ENCODE data around the gene NKAIN4.

The NKAIN4 gene

GRCh38 chr20:63254232-63254605, at the start of gene NKAIN4:
Gene NKAIN4 (minus strand): TSS chr20:63254463. CDS start chr20:63254450, 13 bp downstream.
- DNase-seq = no peak

GRCh38 chr20:63303095-63303666, 48.9 kb upstream of the NKAIN4 start:
- DNase-seq = no peak

DNA sequence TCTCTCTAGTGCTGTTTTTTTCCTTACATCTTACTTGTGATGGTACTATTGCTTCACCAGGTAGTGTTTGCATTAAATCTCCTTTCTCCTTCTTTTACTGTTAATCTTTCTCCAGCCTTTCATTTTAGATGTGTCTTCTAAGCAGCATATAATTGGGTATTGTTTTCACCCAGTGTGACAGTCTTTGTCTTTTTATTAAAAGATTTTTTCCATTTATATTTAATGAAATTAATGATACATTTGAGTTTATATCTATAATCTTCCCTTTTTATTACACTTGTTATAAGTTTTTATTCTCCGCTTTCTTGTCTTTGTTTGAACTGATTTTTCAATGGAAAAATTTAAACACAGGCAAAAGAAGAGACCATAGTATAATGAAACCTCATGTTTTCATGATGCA, 47.4 kb upstream of the NKAIN4 start:
- no peak for DNase-seq

DNA sequence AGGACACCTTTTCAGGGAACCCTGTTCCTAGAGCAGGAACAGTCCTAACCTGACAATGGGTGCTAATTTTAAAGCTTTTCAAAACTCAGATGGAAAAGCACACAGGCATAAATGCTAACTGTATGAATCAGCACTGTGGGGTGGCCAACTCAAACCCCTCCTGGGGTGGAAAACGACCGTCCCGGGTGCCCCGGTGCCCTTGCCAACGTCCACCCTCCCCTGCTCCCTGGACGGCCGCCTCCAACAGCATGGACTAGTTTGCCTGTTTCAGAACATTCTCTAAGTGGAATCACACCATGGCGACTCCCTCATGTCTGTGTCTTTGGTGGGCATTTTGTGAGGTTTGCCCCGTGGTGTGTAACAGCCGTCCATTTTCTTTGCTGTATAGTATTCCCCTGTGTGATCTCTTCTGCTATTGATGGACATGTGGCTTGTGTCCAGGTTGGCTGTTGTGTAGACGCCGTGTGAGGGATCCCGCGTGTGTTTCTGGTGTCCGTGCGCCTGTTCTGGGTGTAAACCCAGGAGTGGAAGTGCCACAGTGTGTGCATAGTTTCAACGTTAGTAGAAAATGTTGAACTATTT, 44.6 kb upstream of the NKAIN4 start:
- DNase-seq = no peak

- DNase-seq = no peak
These were observed 43.7 kb upstream of the NKAIN4 start for GRCh38 chr20:63297796-63298572.

- no peak for DNase-seq
These were observed 43.1 kb upstream of the NKAIN4 start for GRCh38 chr20:63297371-63297781.

DNA sequence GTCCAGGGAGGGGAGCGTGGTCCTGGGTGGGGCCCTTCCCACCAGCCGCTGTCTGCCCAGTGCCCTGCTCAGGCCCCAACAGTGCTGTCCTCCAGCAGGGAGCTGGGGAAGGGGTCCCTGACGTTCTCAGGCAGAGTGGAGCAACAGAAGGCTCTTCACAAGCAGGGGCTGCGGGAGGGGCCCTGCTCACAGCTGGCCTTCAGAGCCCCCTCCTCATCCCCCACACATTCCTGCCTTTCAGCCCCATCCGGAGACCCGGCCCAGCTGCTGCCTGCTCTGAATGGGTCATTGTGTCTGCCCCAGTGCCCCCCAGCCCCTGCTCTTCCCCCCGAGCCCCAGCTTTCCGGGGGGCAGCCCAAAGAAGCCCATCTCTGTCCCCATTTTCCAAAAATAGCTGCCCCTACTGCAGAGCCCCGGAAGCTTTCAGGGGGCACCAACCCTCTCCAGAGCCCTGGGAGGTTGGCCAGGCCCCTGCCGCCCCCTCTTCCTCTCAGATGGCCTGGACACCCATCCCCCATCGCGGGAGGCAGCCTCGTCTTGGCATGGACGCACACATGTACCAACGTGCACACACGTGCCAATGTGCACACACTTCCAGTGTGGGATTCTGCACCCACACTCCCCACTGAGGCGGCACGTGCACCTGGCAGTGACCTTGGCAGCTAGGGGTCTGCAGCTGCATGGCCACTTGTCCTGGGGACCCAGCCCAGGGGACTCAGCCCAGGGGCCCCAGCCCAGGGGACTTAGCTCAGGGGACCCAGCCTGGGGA, 42.5 kb upstream of the NKAIN4 start:
- no peak for DNase-seq

DNA sequence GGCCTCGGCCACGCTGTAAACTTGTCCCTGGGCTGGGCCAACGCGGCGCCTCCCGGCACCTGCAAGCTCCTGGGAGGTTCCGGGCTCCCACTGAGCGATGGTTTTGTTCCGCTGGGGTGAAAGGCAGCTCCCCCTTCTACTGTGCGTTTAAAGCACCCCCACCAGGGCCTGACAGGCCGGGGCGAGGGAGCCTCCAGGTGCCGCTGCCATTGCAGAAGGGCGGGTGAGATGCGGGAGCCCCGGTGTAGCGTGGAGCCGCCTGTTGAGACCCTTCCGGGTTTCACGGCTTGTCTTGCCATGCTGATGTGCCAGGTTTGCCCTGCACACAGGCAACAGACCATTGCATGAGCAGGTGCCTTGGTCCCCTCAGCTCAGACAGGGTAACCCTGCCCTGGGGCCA, 41.6 kb upstream of the NKAIN4 start:
- no peak for DNase-seq

DNA sequence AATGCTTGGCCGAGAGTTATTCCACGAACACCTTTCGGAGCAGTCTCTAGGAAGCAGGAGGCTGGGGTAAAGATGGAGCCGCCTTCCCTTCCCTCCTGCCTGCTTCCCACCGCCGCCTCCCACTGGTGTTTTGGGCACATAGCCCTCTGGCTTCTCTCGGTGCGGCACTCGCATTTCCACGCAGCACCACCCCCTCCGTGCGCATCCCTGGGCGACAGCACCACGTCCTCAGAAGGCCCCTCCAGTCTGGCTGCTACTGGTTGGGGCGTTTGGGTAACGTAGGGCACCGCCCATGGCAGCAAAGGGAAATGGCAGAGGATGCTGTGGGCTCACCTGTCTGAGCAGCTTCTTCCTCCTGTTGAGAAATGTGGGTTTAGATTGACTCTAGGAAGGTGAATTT, 41.2 kb upstream of the NKAIN4 start:
- DNase-seq = no peak

DNA sequence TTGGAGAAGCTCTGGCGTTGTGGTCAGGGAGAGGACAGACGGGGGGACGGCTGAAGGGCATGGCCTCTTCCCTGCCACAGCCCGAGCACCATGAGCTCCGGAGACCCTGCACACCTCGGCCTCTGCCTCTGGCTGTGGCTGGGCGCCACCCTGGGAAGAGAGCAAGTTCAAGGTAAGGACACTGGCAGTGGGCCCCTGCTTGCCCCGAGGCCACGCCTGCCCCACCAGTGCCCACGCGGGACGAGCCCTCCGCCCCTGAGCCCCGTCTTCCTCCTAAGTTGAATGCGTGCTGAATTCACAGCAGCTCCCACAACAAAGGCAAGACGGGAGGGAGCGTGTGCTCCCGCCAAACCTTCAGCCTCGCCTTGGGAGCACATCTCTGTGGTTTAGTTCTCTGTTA, 40.8 kb upstream of the NKAIN4 start:
- no peak for DNase-seq

GRCh38 chr20:63294536-63294900, 40.3 kb upstream of the NKAIN4 start:
- no peak for DNase-seq

- DNase-seq = no peak
These were observed 39.7 kb upstream of the NKAIN4 start for GRCh38 chr20:63293871-63294535.

DNA sequence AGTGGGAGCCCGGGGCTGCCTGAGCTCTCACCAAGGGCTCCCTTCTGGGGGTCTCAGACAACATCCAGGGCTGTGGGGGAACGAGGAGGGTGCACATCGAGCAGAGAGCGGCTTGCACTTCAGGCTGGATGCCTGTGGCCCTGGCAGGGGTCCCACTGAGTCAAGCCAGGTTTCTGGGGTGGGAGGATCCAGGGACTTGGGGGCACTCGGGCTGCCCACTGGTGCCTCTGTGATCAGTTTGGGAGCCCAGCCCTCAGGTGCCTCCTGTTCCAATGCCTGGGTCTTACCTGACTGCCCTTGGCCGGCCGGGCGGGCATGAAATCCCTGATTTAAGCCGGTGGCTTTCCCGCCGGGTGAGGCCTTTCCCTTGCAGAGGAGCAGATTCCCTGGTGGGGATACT, 39.2 kb upstream of the NKAIN4 start:
- DNase-seq = no peak

DNA sequence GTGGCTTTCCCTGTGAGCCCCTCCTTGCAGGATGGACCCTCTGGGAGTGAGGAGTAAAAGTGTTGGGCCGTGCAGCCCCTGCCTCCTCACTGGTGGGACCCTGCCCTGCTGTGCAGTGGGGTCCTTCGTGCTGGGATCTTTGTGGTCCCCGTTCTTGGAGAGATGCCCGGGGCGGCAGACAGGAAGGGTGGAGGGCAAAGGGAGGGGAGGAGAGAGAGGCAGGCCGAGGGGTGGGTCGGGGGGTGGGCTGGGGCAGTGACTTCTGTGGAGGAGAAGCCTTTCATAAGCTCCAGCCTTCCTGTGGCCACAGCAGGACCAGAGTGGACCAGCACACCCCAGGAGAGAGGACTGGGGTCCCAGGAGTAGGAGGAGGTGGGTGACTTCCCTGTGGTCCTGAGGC, 38.6 kb upstream of the NKAIN4 start, which contains the start of gene COL20A1:
Gene COL20A1 (plus strand): TSS at position 283 of the 400 bp plus-strand sequence. CDS start 1,922 bp downstream, outside the sequence.
- DNase-seq = no peak

- DNase-seq = no peak
These were observed 38.0 kb upstream of the NKAIN4 start for GRCh38 chr20:63292292-63292701.

- DNase-seq = no peak
These were observed 37.5 kb upstream of the NKAIN4 start for GRCh38 chr20:63291811-63292210.

- DNase-seq = peak; percentile 50 to 55
These were observed 36.6 kb upstream of the NKAIN4 start for GRCh38 chr20:63290677-63291472.

GRCh38 chr20:63290136-63290676, 35.9 kb upstream of the NKAIN4 start:
- DNase-seq = no peak

DNA sequence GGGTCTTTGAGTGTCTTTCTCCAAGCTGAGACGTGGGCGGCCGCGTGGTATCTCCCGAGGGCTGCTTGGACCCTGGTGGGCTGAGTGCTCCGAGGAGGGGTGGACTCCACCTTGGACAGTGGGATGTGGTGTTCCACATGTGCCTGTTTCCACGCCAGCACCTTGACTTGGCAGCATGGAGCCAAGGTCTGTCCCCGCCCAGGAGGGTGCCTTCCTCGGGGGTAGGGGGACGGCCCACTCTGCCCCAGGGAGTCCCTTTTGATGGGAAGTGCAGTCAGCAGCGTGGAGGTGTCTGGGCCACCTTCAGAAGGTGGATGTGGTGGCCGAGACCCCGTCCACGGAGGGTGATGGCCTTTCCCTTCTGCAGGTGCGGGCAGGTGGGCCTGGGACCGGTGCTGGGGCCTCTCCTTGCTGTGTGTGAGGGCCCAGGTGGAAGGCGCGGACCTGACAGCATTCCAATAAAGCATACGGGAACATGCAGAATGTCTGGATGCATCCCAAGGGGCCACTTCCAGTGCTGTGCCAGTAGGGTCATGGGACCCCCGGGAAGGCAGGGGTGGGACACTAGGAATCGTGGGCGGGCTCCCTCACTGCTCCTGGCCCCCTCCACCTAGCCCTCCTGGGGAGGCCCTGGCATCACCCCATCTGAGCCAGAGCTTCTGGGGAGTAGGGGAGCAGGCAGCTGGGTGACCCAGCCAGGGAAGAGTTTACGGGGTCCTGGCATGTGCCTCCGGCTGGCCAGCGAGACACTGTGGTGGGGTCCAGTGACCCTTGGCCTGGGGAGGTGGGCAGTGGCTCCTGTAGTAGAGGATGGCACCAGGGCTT, 35.3 kb upstream of the NKAIN4 start:
- DNase-seq = no peak

- no peak for DNase-seq
These were observed 34.5 kb upstream of the NKAIN4 start for GRCh38 chr20:63288581-63289251.

All from activated CD4-positive, alpha-beta T cell treated with anti-CD3 and anti-CD28 coated beads for 4 hours (primary cell).